Measurements from ENCODE around the gene YPEL4.

DNA sequence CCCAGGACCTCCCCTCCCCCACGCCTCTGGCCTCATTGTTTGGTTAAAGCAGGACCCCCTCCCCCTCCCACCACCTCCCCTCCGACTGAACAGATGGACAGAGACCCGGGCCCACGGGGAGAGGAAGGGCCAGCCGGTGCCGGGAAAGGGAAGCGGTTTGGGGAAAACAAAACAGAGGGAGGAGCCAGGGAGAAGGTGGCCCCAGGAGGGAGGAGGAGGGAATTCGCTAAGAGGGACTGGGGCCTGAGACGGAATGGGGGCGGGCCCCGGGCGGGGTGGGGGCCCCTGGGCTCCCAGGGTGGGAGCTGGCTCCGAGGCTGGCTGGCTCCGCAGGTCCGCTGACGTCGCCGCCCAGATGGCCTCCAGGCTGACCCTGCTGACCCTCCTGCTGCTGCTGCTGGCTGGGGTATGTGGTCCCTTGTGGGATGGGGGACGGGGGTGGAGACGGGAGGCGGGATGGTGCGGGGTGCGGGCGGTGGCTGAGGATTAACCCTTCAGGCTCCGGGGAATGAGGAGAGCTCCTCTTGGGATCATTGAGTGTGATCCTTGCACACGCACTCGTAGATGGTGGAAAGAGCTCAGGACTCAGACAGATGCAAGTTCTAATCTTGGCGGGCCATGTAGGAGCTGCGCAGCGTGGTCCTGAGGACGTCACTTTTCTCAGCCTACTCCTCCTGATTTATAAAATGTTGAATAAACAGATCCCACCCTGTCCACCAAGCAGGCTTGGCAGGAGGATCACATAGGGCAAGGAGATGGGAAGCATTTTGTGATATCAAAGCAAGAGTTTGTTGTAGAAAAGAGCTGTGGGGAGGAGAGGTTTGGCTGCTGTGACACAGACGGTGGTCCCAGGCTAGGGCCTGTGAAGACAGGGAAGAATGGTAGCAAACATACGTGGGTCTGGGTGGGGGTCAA lies 51.5 kb downstream of the YPEL4 start:
- TF ChIP-seq, protein P1, sequence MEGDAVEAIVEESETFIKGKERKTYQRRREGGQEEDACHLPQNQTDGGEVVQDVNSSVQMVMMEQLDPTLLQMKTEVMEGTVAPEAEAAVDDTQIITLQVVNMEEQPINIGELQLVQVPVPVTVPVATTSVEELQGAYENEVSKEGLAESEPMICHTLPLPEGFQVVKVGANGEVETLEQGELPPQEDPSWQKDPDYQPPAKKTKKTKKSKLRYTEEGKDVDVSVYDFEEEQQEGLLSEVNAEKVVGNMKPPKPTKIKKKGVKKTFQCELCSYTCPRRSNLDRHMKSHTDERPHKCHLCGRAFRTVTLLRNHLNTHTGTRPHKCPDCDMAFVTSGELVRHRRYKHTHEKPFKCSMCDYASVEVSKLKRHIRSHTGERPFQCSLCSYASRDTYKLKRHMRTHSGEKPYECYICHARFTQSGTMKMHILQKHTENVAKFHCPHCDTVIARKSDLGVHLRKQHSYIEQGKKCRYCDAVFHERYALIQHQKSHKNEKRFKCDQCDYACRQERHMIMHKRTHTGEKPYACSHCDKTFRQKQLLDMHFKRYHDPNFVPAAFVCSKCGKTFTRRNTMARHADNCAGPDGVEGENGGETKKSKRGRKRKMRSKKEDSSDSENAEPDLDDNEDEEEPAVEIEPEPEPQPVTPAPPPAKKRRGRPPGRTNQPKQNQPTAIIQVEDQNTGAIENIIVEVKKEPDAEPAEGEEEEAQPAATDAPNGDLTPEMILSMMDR (IDR thresholded peaks at IDR 0.05 in 2 of 3, conservative IDR thresholded peaks at IDR 0.05 in 1 of 3; ENCODE audit: borderline replicate concordance in 1 of 3, insufficient read depth in 1 of 3, low read depth in 2 of 3, low read length in 2 of 3): no peak
- no peak for TF ChIP-seq POLR2AphosphoS5 (IDR thresholded peaks at IDR 0.05; ENCODE audit: low read depth, low read length)
- TF ChIP-seq TCF7L2 (IDR thresholded peaks at IDR 0.05; ENCODE audit: borderline replicate concordance, extremely low read depth, insufficient read depth, insufficient read length): no peak
- TF ChIP-seq YY1 (IDR thresholded peaks at IDR 0.05; ENCODE audit: extremely low read depth, insufficient replicate concordance, low read depth, low read length): no peak
- no peak for TF ChIP-seq POLR2A (IDR thresholded peaks at IDR 0.05; ENCODE audit: borderline replicate concordance, extremely low read depth, insufficient read depth, insufficient read length)
- TF ChIP-seq REST (IDR thresholded peaks at IDR 0.05; ENCODE audit: low read depth): no peak
- TF ChIP-seq MAX (IDR thresholded peaks at IDR 0.05): no peak
- no peak for TF ChIP-seq ZNF274 (IDR thresholded peaks at IDR 0.05; ENCODE audit: low read depth, low read length)
- TF ChIP-seq EZH2 (IDR thresholded peaks at IDR 0.05): no peak
- no peak for TF ChIP-seq SP1 (IDR thresholded peaks at IDR 0.05; ENCODE audit: low read depth)

All from HCT116 (cell line).